Panc1 (cell line): ENCODE data around the gene TGIF1. TPM values are rescaled to one million over a fixed set of nuclear protein-coding genes. Genes with fewer than 3 reads are reported as not detected.

Experiments
- ATAC-seq: fragments of 200-7000 bp; cut with Tn5 transposase; 2 replicates; pipeline ENCODE4 v1.9.1; 2020; ENCODE audit warnings: mild to moderate bottlenecking, moderate library complexity
- BruUV-seq: library from RNA; stranded (reverse); fragments of 400-500 nt; replicated peaks from 2 replicates; lab custom pipeline; 2021; lab: Mats Ljungman, UMichigan
- CTCF ChIA-PET: fragments of 300-600 bp; sonication (Branson Sonifier 250); formaldehyde crosslinking; loops from one replicate; lab custom pipeline; 2022; ENCODE audit warnings: antibody characterized with exemption; lab: Charles Lee
- POLR2A ChIA-PET: fragments of 300-600 bp; sonication (Branson Sonifier 250); formaldehyde crosslinking; loops from one replicate; lab custom pipeline; 2022; ENCODE audit warnings: antibody characterized with exemption; lab: Charles Lee
- DNase-seq: peaks from one replicate; pipeline ENCODE4 v3.0.0-alpha.2; 2010; ENCODE audit warnings: low read depth, low spot score
- H3K27ac ChIP-seq: 2 replicates; pipeline ENCODE4 v1.5.1; 2011; ENCODE audit warnings: mild to moderate bottlenecking, low read length, inconsistent platforms
- H3K27me3 ChIP-seq: fragments of 200-500 bp; sonication (Bioruptor generic); 2 replicates; pipeline ENCODE4 v1.6.0; 2014; ENCODE audit warnings: low read length, inconsistent platforms; ENCODE audit not compliant: control insufficient read depth, insufficient read depth
- H3K36me3 ChIP-seq: fragments of 200-500 bp; sonication (Bioruptor generic); 2 replicates; pipeline ENCODE4 v1.5.1; 2014; ENCODE audit warnings: inconsistent platforms, mild to moderate bottlenecking, low read length, moderate library complexity; ENCODE audit not compliant: control insufficient read depth, insufficient read depth
- H3K4me1 ChIP-seq: 2 replicates; pipeline ENCODE4 v1.5.1; 2011; ENCODE audit warnings: inconsistent platforms, mild to moderate bottlenecking, low read length, moderate library complexity; ENCODE audit not compliant: control insufficient read depth, insufficient read depth
- H3K4me3 ChIP-seq, 2 experiments: 2 replicates each; pipeline ENCODE4 v1.5.1; 2011 to 2012; ENCODE audit warnings: low read depth in 2 of 2, low read length in 2 of 2, mild to moderate bottlenecking in 2 of 2, inconsistent platforms in 1 of 2, moderate library complexity in 1 of 2
- H3K9me3 ChIP-seq: fragments of 200-500 bp; sonication (Bioruptor generic); 2 replicates; pipeline ENCODE4 v1.5.1; 2014; ENCODE audit warnings: low read depth, mild to moderate bottlenecking, inconsistent platforms, low read length, moderate library complexity; ENCODE audit not compliant: control insufficient read depth, insufficient read depth
- CTCF ChIP-seq: fragments of 450-650 bp; IDR thresholded peaks from 2 replicates; pipeline ENCODE4 v1.5.1; 2017; ENCODE audit warnings: mild to moderate bottlenecking
- POLR2AphosphoS5 ChIP-seq: IDR thresholded peaks from 2 replicates; pipeline ENCODE4 v1.6.1; 2012; ENCODE audit warnings: mild to moderate bottlenecking, low read depth, low read length, moderate library complexity
- REST ChIP-seq, 2 experiments: IDR thresholded peaks; 2 replicates each; pipeline ENCODE4 v1.6.1; 2011 to 2012; ENCODE audit warnings: low read depth in 2 of 2, control low read depth in 1 of 2, low read length in 1 of 2, mild to moderate bottlenecking in 1 of 2, moderate library complexity in 1 of 2; ENCODE audit not compliant: insufficient read depth in 1 of 2
- SIN3A ChIP-seq: IDR thresholded peaks from 2 replicates; pipeline ENCODE4 v1.6.1; 2012; ENCODE audit warnings: low read depth, mild to moderate bottlenecking, low read length, moderate library complexity, borderline replicate concordance; ENCODE audit not compliant: insufficient read depth
- TCF7L2 ChIP-seq: IDR thresholded peaks from 2 replicates; pipeline ENCODE4 v1.6.1; 2011; ENCODE audit warnings: mild to moderate bottlenecking, low read depth, low read length, inconsistent platforms
- in situ Hi-C: cut with HindIII; loops from 2 replicates; pipeline ENCODE4 v1.10.0; 2016; ENCODE audit warnings: low sequenced_read_pairs, low pct_unique_long_range_greater_than_20kb
- intact Hi-C: fragments of 100-400 bp; cut with micrococcal nuclease; formaldehyde crosslinking; loops from one replicate; pipeline ENCODE4 v1.10.0; 2022; ENCODE audit not compliant: unreplicated experiment
- total RNA-seq: library from RNA; stranded (reverse); gene quantifications from one replicate; pipeline ENCODE4 v1.2.1, GENCODE V29; 2021; ENCODE audit not compliant: unreplicated experiment

TGIF1 gene
- total RNA-seq, 1 experiment from 2014 or later = 171 TPM

GRCh38 chr18:3429121-3429520, 20.9 kb upstream of the TGIF1 start:
- H3K9me3 ChIP-seq = no peaks in the 10 kb centered on the region
- no peaks in the 10 kb centered on the region for H3K4me1 ChIP-seq
- H3K27ac ChIP-seq = no peak overlapping the region
- BruUV-seq = no TSS peak
- CTCF ChIA-PET = no interaction called here
- intact Hi-C loops (no loop called here), in situ Hi-C loops (no loop called here)
- H3K27me3 ChIP-seq = no peaks in the 10 kb centered on the region
- ATAC-seq (no peak), DNase-seq (no peak)
- POLR2A ChIA-PET = no interaction called here
- H3K36me3 ChIP-seq = no peaks in the 10 kb centered on the region
- H3K4me3 ChIP-seq = no peak overlapping the region
- TF ChIP-seq POLR2AphosphoS5 = no peak
- TF ChIP-seq CTCF = no peak
- TF ChIP-seq REST (IDR thresholded peaks at IDR 0.05; ENCODE audit: insufficient read depth in 1 of 2, low read depth in 2 of 2, low read length in 1 of 2) = no peak
- no peak for TF ChIP-seq SIN3A
- TF ChIP-seq TCF7L2 = no peak

- H3K27ac ChIP-seq = peak overlapping the region; percentile 49; the same call in 1 of the 2 replicates
- H3K4me1 ChIP-seq = no peaks in the 10 kb centered on the region; the same call in 1 of the 2 replicates
- in situ Hi-C loops (no loop called here), intact Hi-C loops (no loop called here)
- DNase-seq (no peak), ATAC-seq (no peak)
- no TSS peak for BruUV-seq
- ChIA-PET CTCF (no interaction called here), POLR2A (no interaction called here)
- no peaks in the 10 kb centered on the region for H3K27me3 ChIP-seq
- TF ChIP-seq POLR2AphosphoS5 (no peak), TCF7L2 (no peak), CTCF (no peak), SIN3A (no peak), REST (IDR thresholded peaks at IDR 0.05; ENCODE audit: insufficient read depth in 1 of 2, low read depth in 2 of 2, low read length in 1 of 2) (no peak)
- no peaks in the 10 kb centered on the region for H3K9me3 ChIP-seq
- no peaks in the 10 kb centered on the region for H3K36me3 ChIP-seq
- no peak overlapping the region for H3K4me3 ChIP-seq
Observed at GRCh38 chr18:3434685-3435084, 15.3 kb upstream of the TGIF1 start.
